Diencephalon (tissue), 1 donor: Measurements from ENCODE around the gene NRM. TPM values are rescaled to one million over a fixed set of nuclear protein-coding genes. Genes with fewer than 3 reads are reported as not detected.

ENCODE experiments used
- small RNA-seq: library from RNA; depleted of rRNA; stranded (forward); fragments of <200 nt; gene quantifications from one replicate; pipeline ENCODE3, GENCODE V24; 2014
- total RNA-seq: library from RNA; depleted of rRNA; stranded (reverse); fragments of >200 nt; gene quantifications from one replicate; pipeline ENCODE4 v1.2.3, GENCODE V29; 2014

Gene NRM
- total RNA-seq, result 2.1 TPM

GRCh38 chr6:30690403-30691207, at the start of gene NRM:
Gene NRM, minus strand, starts transcription at chr6:30690984. Its CDS starts 10 bp downstream, at chr6:30690974.

GRCh38 chr6:30719791-30720737, 29.3 kb upstream of the NRM start, which contains the start of gene TUBB:
Gene TUBB, plus strand, starts transcription at chr6:30720352. Its CDS starts 155 bp downstream, at chr6:30720507.

GRCh38 chr6:30717129-30717844, 26.5 kb upstream of the NRM start, which contains the start of gene MDC1:
Gene MDC1, minus strand, starts transcription at chr6:30717281. Its CDS starts 2,106 bp downstream, at chr6:30715175.

GRCh38 chr6:30686009-30686907, 4.5 kb downstream of the NRM start, which contains the start of gene PPP1R18:
Gene PPP1R18, minus strand, starts transcription at chr6:30686645. Its CDS starts 627 bp downstream, at chr6:30686018.

GRCh38 chr6:30672445-30673253, 18.1 kb downstream of the NRM start, which contains the start of gene DHX16:
Gene DHX16, minus strand, starts transcription at chr6:30673006. Its CDS starts 165 bp downstream, at chr6:30672841.

GRCh38 chr6:30646450-30647241, 44.1 kb downstream of the NRM start, which contains the start of gene C6orf136:
Gene C6orf136, plus strand, starts transcription at chr6:30647133. Its CDS starts 99 bp downstream, at chr6:30647232.

Small RNA genes within 50 kb of the gene (small RNA-seq; reads per million reads assigned to genes)
- not detected for gene RF00019

Other genes with a start within 250 kb of the NRM start
- 44.1 TPM for gene HLA-E, start 201.5 kb downstream of the NRM start, total RNA-seq
- 49.4 TPM for gene GNL1, start 134.5 kb downstream of the NRM start, total RNA-seq
- gene PRR3, start 133.7 kb downstream of the NRM start, total RNA-seq, result 13.4 TPM
- gene ABCF1, start 119.5 kb downstream of the NRM start, total RNA-seq, result 36.0 TPM
- gene PPP1R10, start 73.7 kb downstream of the NRM start, total RNA-seq, result 32.1 TPM
- gene MRPS18B, start 73.1 kb downstream of the NRM start, total RNA-seq, result 84.4 TPM
- 55.1 TPM for gene ATAT1, start 64.1 kb downstream of the NRM start, total RNA-seq
- 12.0 TPM for gene C6orf136, start 43.9 kb downstream of the NRM start, total RNA-seq
- gene DHX16, start 18.0 kb downstream of the NRM start, total RNA-seq, result 21.7 TPM
- 26.8 TPM for gene PPP1R18, start 4.3 kb downstream of the NRM start, total RNA-seq
- gene MDC1, start 26.3 kb upstream of the NRM start, total RNA-seq, result 6.5 TPM
- 1,178 TPM for gene TUBB, start 29.4 kb upstream of the NRM start, total RNA-seq
- gene FLOT1, start 51.7 kb upstream of the NRM start, total RNA-seq, result 62.5 TPM
- 3.5 TPM for gene IER3, start 53.6 kb upstream of the NRM start, total RNA-seq
- gene DDR1, start 193.5 kb upstream of the NRM start, total RNA-seq, result 164 TPM
- gene GTF2H4, start 217.2 kb upstream of the NRM start, total RNA-seq, result 26.5 TPM
- gene VARS2, start 223.3 kb upstream of the NRM start, total RNA-seq, result 33.0 TPM
- gene SFTA2, start 241.2 kb upstream of the NRM start, total RNA-seq, result not detected
- gene MUCL3, start 250.0 kb upstream of the NRM start, total RNA-seq, result not detected